HG03342 (cell line): ENCODE data around the gene PRKCZ.

Experiments
- ATAC-seq: cut with Tn5 transposase; IDR thresholded peaks from one replicate; pipeline ENCODE4 v1.9.1; 2021; ENCODE audit warnings: mild to moderate bottlenecking, moderate library complexity; ENCODE audit not compliant: unreplicated experiment

The PRKCZ gene

DNA sequence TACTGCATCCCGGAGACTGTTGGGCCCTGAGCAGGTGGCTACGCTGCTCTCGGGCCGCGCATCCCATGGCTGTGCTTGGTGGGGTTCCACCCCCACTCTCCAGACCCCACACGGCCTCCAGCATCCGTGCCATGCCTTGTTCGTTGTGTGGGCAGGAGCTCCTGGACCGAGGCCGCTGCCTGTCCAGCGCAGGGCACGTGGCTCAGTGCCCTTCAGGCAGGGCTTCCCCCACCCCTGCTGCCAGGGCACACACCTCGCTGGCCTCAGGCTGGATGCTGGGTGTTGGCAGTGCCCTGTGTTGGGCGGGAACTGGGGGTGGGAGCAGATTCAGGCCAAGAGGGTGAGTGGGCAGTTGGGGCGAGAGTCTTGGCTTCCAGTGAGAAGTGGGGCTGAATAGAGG is 9.9 kb downstream of the PRKCZ start:
- no peak for ATAC-seq

- no peak for ATAC-seq
Measured at GRCh38 chr1:2060535-2060934, 10.3 kb downstream of the PRKCZ start.

DNA sequence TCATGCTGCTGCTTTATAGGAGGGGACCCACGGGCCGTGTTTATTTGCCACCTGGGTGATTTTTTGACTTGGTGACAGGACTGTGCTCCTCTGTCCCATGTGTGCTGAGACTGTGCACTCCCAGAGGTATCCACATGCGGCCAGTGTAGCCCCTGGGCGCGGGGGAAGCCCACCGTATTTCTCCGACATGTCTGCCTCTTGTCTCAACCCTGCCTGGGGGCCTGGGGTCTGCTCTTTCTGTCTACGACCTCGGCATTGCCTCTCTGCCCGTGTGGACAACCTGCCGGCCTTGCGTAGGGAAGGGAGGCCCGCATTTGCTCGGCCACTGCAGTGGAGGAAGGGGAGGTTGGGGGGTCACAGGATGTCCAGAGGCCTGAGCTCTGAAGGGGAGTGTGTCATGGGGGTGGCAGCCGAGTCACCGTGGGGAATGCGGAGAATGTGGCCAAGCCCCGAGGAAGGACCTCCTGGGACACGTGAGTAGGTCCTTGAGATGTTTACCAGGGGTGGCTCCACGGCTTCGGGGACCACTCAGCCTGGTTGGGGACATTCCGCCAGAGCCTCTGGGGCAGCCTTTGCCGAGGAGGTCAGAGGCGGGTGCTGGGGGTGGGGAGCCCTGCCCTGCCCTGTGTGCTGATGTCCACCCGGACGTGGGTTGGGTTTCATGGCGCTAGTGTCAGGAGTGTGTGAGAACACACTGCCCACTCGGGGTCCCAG is 11.0 kb downstream of the PRKCZ start:
- no peak for ATAC-seq

- ATAC-seq = no peak
Measured at GRCh38 chr1:2065699-2066098, 15.5 kb downstream of the PRKCZ start.

DNA sequence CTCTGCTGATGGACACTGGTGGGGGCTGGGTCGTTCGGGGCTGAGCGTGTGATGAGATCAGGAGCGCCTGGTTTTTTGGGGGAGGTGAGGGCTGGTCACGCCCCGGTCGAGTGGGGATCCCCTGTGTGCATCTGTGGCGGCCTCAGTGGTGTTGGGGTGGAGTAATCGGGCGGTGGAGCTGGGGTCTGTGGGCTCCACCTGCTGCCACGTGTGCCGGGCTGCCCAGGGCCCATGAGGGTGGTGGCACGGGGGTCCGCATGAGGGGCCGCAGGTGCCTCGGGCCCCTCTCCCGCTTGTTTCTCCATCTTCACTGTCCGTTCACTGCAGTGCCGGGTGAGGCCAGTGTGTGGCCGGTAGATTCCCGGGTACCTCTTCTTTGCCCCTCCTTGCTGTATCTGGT is 17.2 kb downstream of the PRKCZ start:
- no peak for ATAC-seq

DNA sequence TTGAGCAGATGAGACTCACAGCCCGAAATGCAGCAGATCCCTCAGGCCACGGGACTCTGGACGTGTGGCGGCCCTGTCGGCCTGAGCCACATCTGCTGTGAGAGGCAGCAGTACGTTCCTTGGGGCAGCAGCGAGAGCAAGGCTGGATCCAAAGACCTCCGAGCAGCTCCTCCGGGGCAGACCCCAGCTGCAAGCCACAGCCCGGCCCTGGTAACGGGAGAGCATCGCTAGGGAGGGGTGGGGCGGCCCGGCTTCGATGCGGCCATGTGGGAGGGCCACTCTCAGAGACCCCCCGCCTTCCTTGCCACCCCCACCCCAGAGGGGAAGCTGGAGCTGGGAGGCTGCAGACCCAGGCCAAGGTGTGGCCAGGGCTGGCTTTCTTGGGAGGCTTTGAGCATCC is 17.8 kb downstream of the PRKCZ start:
- ATAC-seq = no peak

DNA sequence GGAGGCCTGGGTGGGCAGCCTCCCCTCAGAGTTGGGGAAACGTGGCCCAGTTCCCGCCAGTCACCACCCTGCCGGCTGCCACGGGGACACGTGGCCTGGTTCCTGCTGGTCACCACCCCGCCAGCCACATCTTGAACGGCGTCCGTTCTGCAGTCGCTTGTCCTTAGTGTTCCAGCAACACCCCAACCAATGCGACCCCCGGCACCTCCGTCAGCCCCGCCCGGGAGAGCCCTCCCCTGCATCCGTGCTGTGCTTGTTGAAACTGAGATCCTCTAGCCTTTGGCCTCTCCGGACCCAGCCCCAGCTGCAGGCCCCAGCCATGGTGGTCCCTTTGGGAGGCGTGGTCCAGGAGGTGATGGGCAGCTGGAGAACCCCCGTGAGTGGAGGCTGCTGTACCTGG is 18.7 kb downstream of the PRKCZ start:
- no peak for ATAC-seq

DNA sequence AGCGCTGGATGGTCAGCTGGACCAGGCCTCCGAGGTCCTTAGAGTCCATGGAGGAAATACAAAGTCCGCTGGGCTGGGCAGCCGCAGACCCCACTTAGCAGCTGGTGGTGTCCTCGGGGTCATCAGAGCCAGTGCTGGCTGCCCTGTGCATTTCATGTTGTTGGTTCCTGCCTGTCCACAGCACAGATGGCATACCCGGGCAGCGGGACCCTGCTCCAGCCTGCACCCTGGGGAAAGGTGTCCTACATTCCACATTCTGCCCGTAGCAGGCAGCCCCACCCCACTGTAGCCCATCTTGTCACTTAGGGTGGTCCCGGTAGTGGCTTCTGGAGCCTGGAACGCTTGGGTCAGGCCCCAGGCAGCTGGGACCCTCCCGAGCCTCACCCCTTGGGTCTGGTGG is 19.8 kb downstream of the PRKCZ start:
- no peak for ATAC-seq

DNA sequence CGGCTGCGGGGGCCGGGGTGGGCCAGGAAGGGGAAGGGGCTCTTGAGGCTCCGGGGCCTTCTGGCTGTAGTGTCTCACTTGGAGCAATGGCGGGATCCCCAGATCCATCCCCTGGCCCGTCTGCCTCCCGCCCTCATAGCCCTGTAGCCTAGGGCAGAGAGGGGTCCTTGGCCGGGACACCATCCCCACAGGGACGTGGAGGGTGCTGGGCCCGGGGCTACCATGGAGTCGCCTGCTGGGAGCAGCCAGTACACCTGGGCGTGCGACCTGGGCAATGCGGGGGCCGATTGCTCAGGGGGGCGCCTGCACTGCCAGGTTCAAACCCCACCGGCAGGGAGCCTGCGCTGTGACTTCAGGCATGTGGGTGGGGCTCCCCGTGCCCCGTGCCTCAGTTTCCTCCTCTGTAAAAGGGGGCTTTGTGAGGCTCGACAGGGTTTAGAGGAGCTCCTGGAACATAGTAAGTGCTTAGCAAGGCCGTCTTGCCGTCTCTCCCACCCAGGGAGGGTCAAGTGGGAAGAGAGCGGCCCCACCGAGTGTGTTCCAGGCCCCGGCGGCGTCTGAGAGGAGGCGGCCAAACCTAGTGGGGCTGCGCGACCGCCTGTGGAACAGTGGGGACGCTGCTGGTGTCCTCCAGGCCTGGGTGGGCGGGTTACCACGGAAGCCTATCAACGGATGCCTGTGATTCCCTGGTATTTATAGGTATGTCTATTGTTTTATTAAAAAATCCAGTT is 20.8 kb downstream of the PRKCZ start:
- no peak for ATAC-seq

- no peak for ATAC-seq
Measured at GRCh38 chr1:2072109-2072806, 22.0 kb downstream of the PRKCZ start.

DNA sequence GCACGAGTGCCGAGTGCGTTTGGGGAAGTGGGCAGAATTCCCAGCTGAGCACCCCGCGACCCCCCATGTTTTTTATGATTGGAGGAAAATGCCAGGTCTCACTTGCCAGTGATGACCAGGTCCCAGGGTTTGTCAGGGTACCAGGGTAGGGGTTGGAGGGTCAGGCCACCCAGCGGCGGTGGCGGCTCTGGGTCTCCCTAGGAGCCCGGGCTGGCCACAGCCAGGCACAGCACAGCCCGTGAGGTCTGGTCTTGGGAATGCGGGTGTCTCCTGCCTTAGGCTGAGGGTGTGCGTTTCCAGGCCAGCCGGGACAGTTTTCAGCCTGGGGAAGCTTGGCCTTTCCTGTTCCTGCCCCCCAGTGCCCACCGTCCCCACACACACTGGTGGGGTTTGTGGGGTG is 22.7 kb downstream of the PRKCZ start:
- no peak for ATAC-seq

- ATAC-seq = no peak
Measured at GRCh38 chr1:2073382-2074230, 23.4 kb downstream of the PRKCZ start.

- ATAC-seq = no peak
Measured at GRCh38 chr1:2074396-2074795, 24.2 kb downstream of the PRKCZ start.

DNA sequence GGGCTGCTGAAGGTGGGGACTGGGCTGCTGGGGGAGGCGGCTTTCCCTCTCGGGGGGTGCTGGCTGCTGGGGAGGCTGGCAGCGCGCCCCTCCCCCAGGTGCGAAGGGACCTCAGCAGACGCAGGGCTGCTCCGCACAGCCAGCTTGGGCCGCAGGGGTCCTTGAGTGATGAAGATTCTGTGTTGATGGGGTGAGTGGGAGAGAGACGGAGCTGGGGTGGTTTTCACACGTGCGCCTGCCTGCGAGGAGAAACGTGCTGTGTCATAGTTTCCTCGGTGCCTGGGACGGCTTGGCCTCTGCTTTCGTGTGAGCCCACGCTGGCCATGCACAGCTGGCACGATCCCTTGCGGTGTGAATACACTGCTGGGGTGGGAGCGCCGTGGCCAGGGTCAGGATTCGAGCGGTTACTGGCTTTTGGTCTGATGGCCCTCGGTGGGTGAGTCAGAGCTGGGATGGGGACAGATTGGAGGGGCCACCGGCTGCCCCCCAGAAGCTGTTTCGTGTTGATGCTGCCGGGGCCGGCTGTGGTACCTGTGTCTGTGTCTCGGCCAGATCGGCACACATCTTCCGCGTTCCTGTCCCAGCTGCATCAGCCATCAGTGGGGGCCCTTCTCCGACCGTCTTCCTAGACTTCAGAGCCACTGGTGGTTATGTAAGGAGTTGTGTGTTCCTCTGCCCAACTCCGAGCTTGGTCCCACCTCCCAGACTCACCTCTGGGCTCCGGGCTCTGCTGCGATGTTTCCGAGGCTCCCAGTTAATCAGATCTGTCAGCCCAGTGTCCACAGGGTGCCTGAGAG is 24.9 kb downstream of the PRKCZ start:
- ATAC-seq = no peak

DNA sequence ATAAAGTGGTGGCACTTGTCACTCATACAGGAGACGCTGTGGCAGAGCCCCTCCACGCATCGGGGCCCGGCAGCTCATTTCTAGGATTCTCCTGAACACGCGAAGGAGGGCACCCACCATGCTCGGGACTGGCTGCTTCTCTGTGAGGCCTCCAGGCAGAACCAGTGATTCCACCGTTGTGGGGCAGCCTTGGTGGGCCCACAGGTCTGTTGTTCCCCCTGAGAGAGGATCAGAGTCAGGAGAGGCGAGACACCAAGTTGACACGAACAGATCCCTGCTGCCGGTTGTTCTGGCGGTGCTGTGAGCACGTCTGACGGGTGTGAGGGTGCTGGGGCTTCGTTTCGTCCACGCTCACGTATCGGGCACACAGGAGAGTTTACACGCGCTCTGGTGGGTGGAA is 26.6 kb downstream of the PRKCZ start:
- ATAC-seq = no peak

- no peak for ATAC-seq
Measured at GRCh38 chr1:2078170-2078569, 28.0 kb downstream of the PRKCZ start.

DNA sequence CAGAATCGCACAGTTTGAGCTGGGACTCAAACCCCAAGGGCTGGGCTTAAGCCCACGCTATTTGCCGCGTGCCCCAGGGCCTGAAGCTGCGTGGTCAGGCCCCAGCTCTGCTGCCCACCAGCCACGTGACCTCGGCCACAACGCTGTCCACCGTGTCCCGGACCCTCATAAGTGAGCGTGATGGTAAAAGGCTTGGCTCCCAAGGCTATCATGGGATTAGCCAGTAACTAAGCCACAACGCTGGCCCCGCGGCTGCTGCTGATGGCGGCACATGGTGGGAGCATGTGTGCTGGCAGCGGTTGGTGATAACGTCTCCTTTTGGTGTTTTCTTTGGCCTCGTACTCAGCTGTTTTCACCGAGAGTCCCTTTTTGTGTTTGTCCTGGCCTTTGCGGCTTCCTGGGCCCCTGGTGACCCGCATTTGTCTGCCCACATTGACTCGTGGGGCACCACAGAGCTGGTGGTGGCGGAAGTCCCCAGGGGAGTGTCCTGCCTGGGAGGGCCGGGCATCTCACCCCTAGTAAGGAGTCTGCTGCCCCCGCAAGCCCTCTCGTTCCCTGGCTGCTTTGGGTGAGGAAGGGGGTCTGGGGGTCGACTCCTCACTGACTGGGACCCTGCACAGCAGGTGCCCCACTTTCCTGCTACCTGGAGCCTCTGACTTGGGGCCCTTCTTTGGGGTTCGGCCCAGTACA is 29.3 kb downstream of the PRKCZ start:
- ATAC-seq = no peak

DNA sequence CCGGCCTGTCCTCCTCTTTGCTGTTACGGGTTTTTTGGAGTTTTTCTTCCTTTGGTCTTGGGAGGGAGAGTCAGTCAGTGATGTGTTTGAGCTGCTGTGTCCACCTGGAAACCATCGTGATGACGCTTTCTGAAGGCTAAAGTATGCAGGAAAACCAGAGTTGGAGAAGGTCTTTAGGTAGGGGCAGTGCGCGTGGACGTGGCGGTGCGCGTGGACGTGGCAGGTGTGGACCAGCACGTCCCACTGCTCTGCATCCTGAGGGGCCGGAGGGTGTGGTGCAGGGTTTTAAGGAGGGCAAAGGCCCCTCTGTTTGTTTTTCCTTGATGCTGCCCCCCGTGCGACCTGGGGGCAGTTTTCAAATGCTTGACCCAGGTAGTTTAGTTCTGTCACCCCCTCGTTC is 29.9 kb downstream of the PRKCZ start:
- no peak for ATAC-seq

GRCh38 chr1:2080884-2081283 is 30.7 kb downstream of the PRKCZ start:
- ATAC-seq = no peak
